IPS-20b (cell line): ENCODE data around the gene TAF13.
A peak's percentile ranks its signal among the peaks of the same experiment; 100 is the strongest.

ENCODE experiments used
- H3K27ac ChIP-seq: one replicate; pipeline ENCODE4 v1.5.1; 2013; ENCODE audit warnings: low read length
- H3K27me3 ChIP-seq: 2 replicates; pipeline ENCODE4 v1.6.1; 2013; ENCODE audit warnings: mild to moderate bottlenecking, low read length, inconsistent platforms; ENCODE audit not compliant: insufficient read depth
- H3K36me3 ChIP-seq: 2 replicates; pipeline ENCODE4 v1.6.1; 2013; ENCODE audit warnings: low read depth, mild to moderate bottlenecking, inconsistent platforms, low read length, moderate library complexity; ENCODE audit not compliant: insufficient read depth
- H3K4me1 ChIP-seq: 2 replicates; pipeline ENCODE4 v1.6.1; 2013; ENCODE audit warnings: mild to moderate bottlenecking, control low read depth, inconsistent platforms, low read length, moderate library complexity; ENCODE audit not compliant: insufficient read depth
- H3K4me3 ChIP-seq: 2 replicates; pipeline ENCODE4 v1.5.1; 2013; ENCODE audit warnings: mild to moderate bottlenecking, low read length, inconsistent platforms
- H3K9ac ChIP-seq: 2 replicates; pipeline ENCODE4 v1.6.1; 2013; ENCODE audit warnings: low read depth, mild to moderate bottlenecking, inconsistent platforms, low read length, moderate library complexity
- H3K9me3 ChIP-seq: 2 replicates; pipeline ENCODE4 v1.6.1; 2013; ENCODE audit warnings: mild to moderate bottlenecking, low read depth, low read length, inconsistent platforms; ENCODE audit not compliant: insufficient read depth

TAF13 gene, protein sequence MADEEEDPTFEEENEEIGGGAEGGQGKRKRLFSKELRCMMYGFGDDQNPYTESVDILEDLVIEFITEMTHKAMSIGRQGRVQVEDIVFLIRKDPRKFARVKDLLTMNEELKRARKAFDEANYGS

DNA sequence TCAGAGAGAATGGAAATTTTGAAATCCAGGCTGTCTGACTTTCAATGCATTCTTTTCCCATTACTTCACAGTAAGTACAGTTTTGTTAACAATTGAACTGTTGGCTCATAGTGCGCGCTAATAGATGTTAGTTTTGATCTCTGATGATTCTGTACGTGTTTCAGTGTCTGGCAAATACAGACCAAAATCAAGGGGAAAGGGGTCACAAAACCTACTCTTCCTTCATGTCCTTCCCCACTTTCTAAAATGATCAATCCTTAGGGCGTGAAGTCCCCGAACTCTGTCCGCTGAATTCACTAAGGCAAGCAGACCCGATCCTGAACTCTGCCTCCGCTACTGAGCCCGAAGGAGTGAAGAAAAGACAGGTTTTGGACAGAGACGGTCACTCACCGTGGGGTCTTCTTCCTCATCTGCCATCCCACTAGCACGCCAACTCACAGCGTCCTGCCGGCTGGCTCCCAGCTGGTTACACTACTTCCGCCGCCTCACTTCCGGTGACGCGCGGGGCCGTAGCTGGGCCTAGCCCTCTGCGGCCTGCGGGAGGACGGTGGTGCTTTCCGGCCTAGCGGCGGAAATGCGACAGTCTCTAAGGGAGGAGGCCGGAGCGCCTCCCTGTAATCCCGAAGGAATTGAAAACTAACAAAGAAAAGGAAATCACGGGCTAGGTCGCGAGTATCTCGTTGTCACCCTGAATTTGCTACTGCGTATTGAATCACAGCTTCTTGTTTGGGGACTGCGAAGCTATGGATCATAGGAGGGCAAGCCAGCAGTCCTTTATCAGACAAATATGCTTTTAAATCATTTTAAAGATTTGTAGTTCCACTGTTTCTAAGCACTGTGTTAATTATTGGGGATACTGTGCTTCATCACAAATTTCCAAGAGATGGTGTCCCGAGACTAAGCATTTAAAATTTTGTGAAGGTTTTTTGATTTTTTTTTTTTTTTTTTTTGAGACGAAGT is at the start of gene TAF13:
Gene TAF13, minus strand, starts transcription at position 473 of the 960 bp plus-strand sequence. Its CDS starts 56 bp downstream, at position 417.
- peaks cover 7% of the 10 kb centered on the region for H3K36me3 ChIP-seq
- peak within 1 kb of the TSS; percentile 50 for H3K27ac ChIP-seq
- H3K27me3 ChIP-seq: no peaks in the 10 kb centered on the region
- H3K9me3 ChIP-seq: no peaks in the 10 kb centered on the region
- H3K4me3 ChIP-seq: peak within 1 kb of the TSS; percentile 94
- no peaks in the 10 kb centered on the region; the same call in 1 of the 2 replicates for H3K4me1 ChIP-seq
- peak within 1 kb of the TSS; percentile 90 for H3K9ac ChIP-seq

DNA sequence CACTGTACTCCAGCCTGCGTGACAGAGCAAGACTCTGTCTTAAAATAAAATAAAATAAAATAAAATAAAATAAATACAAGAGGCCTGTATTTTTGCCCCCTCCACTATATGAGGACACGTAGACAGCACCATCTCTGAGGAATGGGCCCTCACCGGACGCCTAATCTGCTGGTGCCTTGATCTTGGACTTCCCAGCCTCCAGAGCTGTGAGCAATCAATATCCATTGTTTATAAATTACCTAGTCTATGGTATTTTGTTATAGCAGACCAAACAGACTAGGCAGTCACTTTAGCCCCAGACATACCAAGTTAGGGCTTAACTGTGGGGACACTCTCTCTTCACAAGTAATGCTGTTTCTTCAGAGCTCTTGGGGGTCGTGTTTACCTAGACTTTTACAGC is 44.6 kb upstream of the TAF13 start:
- Histone ChIP-seq H3K4me3 (no peak overlapping the region), H3K9me3 (no peaks in the 10 kb centered on the region), H3K9ac (no peak overlapping the region), H3K27me3 (peaks cover 19% of the 10 kb centered on the region), H3K4me1 (no peaks in the 10 kb centered on the region), H3K27ac (no peak overlapping the region), H3K36me3 (no peaks in the 10 kb centered on the region)

DNA sequence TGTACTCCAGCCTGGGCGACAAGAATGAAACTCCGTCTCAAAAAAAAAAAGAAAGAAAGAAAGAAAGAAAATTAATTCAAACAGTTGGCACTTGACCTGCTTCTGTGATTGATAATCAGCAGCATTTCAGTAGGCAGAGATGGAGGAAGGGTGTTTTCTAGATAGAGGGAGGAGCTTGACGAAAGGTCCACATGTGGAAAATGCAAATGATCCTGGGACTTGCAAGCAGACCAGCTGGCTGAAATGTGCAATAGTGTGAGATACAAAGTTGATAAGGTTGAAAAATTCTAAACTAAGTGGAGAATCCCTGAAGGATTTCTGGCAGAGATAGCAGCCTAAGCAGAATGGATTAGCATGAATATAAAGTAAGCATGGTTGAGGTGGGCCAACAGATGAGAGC is 42.3 kb upstream of the TAF13 start:
- H3K27ac ChIP-seq: no peak overlapping the region

DNA sequence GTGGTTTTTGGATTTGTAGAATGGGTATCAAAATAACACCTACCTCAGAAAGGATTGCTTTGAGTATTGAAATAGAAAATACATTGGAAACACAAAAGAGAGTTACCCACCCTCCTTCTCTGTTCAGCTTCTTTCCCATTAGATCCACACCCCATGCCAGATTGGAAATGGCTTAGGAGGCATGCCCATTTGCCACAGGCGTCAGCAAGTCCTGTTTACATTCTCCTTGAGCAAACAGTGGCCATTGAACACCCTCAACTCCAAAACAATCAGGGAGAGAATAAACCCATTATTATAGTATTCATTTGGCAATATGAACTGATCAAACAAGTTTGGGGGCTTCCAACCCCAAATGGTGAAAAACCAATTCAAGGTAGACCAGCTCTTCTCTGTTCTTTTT is 40.5 kb upstream of the TAF13 start:
- H3K36me3 ChIP-seq: no peaks in the 10 kb centered on the region
- H3K9me3 ChIP-seq: no peaks in the 10 kb centered on the region
- no peak overlapping the region for H3K27ac ChIP-seq
- no peak overlapping the region for H3K9ac ChIP-seq
- H3K4me1 ChIP-seq: no peaks in the 10 kb centered on the region
- H3K27me3 ChIP-seq: peaks cover 59% of the 10 kb centered on the region
- no peak overlapping the region for H3K4me3 ChIP-seq

More for the DNA sequence above, 42.3 kb upstream of the TAF13 start:
- H3K4me1 ChIP-seq: no peaks in the 10 kb centered on the region
- no peaks in the 10 kb centered on the region for H3K36me3 ChIP-seq
- peaks cover 41% of the 10 kb centered on the region for H3K27me3 ChIP-seq
- H3K9me3 ChIP-seq: no peaks in the 10 kb centered on the region
- H3K9ac ChIP-seq: no peak overlapping the region
- no peak overlapping the region for H3K4me3 ChIP-seq

DNA sequence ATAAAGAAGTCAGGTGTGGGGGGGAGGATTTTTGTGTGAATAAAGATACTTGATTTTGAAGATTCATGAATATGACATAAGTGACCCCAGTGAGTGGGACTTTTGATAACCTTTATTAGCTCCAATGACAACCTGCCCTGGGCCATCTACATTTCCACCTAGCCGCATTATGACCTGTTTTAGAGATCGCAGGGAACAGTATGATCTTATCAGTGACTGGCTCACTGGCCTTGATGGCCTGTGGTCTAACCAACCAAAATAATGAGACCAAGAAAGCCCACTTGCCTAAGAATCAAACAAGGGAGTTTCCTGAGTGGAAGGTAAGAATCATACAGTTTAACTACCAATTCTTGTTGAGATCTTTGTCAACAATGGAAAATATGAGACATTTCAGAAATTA is 39.9 kb upstream of the TAF13 start:
- Histone ChIP-seq H3K9ac (no peak overlapping the region), H3K4me3 (no peak overlapping the region), H3K9me3 (no peaks in the 10 kb centered on the region), H3K27me3 (peaks cover 63% of the 10 kb centered on the region), H3K36me3 (no peaks in the 10 kb centered on the region), H3K27ac (no peak overlapping the region), H3K4me1 (no peaks in the 10 kb centered on the region)

DNA sequence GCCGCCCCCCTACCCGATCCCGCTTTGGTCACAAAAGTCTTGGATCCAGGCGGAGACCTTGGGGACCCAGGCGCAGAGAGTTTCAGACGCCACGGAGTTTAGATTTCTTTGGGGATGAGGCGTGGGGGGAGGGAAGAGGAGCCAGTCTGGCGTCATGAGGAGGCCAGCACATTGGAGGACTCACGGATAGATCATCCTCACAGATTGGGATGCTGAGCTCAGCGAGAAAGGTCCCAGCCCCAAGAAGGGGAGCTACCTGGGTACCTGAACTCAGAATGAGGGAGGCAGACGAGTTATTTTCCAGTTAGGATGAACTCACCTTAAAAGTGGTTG is 38.5 kb upstream of the TAF13 start:
- H3K9ac ChIP-seq: peak overlapping the region; percentile 46; the same call in 1 of the 2 replicates
- H3K27me3 ChIP-seq: peaks cover 74% of the 10 kb centered on the region
- no peaks in the 10 kb centered on the region for H3K4me1 ChIP-seq
- no peaks in the 10 kb centered on the region for H3K36me3 ChIP-seq
- H3K9me3 ChIP-seq: no peaks in the 10 kb centered on the region
- H3K27ac ChIP-seq: no peak overlapping the region
- peak overlapping the region; percentile 73 for H3K4me3 ChIP-seq

DNA sequence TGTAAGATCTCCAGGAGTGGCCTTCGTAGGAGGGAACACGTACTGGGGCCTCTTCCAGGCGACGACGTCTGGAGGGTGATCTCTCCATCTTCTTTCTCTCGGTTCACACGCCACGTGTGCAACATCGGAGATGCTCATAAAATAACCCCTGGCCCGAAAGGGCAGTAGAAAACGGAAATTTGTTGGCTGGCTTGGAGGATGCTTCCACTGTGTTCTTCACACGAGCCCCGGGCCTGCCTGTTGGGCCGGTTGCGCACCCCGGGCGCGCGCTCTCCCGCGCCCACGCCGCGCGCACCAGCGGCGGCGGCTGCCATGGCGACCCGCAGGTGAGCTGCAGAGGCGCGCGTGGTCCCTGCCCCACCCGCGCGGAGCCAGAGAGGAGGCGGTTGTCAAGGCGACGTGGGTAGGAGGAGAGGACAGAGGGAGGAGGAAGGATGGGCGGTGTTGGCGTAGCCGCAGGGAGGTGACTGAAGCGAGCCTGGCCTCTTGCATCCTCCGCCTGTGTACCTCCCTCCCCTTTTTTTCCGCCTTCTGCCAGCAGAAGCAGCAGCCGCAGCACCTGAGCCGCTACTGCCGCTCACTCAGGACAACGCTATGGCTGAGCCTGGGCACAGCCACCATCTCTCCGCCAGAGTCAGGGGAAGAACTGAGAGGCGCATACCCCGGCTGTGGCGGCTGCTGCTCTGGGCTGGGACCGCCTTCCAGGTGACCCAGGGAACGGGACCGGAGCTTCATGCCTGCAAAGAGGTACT is 38.0 kb upstream of the TAF13 start, which contains the start of gene ELAPOR1:
Gene ELAPOR1, plus strand, starts transcription at position 526 of the 752 bp plus-strand sequence. Its CDS starts 69 bp downstream, at position 595.
- H3K4me1 ChIP-seq: no peaks in the 10 kb centered on the region
- no peak within 1 kb of the TSS for H3K27ac ChIP-seq
- H3K36me3 ChIP-seq: no peaks in the 10 kb centered on the region
- H3K27me3 ChIP-seq: peaks cover 74% of the 10 kb centered on the region
- H3K4me3 ChIP-seq: peak within 1 kb of the TSS; percentile 73
- no peaks in the 10 kb centered on the region for H3K9me3 ChIP-seq
- peak within 1 kb of the TSS; percentile 46; the same call in 1 of the 2 replicates for H3K9ac ChIP-seq

DNA sequence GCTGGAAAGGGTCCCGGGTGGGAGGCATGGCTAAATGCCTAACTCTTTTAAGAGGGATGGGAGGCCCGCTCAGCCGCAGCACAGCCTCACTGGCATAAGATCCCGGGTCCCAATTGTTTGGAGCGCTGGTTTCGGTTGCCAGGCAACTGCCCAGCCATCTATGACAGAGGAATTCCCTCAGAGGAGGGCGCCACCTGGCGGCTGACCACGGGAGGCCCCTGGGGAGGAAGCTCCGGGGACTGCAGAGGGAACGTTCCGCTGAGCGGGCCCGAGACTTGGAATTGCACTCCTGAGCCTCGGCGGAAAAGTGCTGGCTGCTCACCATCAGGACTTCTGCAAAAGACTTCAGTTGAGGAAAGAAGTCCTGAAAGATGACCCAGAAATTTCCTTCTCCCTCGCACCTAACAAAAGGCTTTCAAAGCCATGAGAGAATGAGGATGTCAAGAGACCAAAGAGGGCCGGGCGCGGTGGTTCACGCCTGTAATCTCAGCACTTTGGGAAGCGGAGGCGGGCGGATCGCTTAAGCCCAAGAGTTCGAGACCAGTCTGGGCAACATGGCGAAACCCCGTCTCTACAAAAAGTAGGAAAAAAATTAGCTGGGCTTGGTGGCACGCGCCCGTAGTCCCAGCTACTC is 37.0 kb upstream of the TAF13 start:
- Histone ChIP-seq H3K9ac (no peak overlapping the region), H3K27ac (no peak overlapping the region), H3K27me3 (peaks cover 74% of the 10 kb centered on the region), H3K4me3 (peak overlapping the region; percentile 73; the same call in 1 of the 2 replicates), H3K36me3 (no peaks in the 10 kb centered on the region), H3K4me1 (no peaks in the 10 kb centered on the region), H3K9me3 (no peaks in the 10 kb centered on the region)

DNA sequence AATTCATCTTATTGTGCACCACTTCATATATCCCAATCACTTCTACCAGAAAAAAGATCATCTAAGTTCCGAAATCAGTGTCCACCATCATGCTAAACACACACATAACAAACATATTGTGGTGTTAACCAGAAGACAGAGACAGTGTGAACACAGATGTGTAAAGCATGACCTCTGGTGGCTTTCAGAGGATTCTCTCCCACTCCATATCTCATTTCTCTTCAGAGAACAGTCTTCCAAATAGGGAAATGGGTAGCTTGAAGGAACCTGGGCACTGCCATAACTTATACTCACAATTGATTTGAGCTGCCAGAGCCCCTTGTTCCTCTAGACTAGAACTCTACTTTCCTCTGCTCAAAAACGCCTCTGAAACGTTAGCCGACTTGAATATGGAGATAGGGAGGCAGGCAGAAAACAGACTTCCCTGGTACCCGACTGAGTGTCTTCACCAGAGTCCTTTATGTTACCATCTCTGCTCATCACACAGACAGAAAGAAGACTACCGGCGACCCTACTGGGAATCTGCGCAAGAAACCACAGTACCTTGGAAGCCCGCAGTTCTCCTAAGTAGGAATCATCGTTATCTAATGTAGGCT is 36.4 kb upstream of the TAF13 start:
- Histone ChIP-seq H3K9me3 (no peaks in the 10 kb centered on the region), H3K9ac (no peak overlapping the region), H3K27me3 (peaks cover 72% of the 10 kb centered on the region), H3K27ac (no peak overlapping the region), H3K36me3 (no peaks in the 10 kb centered on the region), H3K4me3 (no peak overlapping the region), H3K4me1 (no peaks in the 10 kb centered on the region)

DNA sequence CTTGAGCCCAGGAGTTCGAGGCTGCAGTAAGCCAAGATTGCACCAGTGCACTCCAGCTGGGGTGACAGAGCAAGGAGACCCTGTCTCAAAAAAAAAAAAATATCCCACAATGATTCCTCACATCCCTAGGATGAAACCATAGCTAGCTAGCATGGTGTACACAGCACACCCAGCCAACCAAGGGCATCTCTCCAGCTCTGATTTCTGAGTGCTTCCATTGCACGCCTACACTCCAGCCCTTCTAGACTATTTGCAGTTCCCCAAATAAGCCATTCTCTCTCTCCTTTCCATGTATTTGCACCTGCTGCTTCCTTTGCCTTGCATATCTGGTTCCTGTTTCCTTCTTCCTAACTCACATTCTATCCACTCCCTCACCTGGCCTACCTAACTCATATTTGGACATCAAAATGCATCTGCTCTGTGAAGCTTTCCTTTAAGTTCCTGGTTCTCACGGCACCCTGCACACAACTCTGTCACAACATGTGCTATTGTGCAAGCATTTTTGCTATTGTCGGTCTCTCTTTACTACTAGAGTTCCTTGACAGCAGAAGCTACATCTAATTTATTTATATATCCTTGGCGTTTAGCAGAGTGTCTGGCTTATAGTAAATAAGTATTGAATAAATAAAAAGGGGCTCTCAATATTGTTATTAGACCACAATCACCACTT is 35.7 kb upstream of the TAF13 start:
- Histone ChIP-seq H3K9ac (no peak overlapping the region), H3K36me3 (no peaks in the 10 kb centered on the region), H3K27me3 (peaks cover 72% of the 10 kb centered on the region), H3K4me1 (no peaks in the 10 kb centered on the region), H3K4me3 (no peak overlapping the region), H3K9me3 (no peaks in the 10 kb centered on the region), H3K27ac (no peak overlapping the region)
